SU-DHL-6 (cell line): Measurements from ENCODE around the gene GNG11.

Experiments
- H2AFZ ChIP-seq: fragments of 200-600 bp; sonication (generic); 2 replicates; pipeline ENCODE4 v1.6.1; 2014; ENCODE audit warnings: low read depth, mild to moderate bottlenecking, moderate library complexity, mixed read lengths, antibody characterized with exemption, low read length; ENCODE audit not compliant: severe bottlenecking
- H3F3A ChIP-seq: fragments of 200-600 bp; shearing (Covaris generic); 2 replicates; pipeline ENCODE4 v1.6.0; 2016; ENCODE audit warnings: antibody characterized with exemption, mild to moderate bottlenecking; ENCODE audit not compliant: insufficient read depth
- H3K27ac ChIP-seq: fragments of 200-600 bp; sonication (generic); 2 replicates; pipeline ENCODE4 v1.5.1; 2016; ENCODE audit warnings: low read depth, mild to moderate bottlenecking, low read length, moderate library complexity, mixed read lengths
- H3K27me3 ChIP-seq: fragments of 200-600 bp; sonication (generic), shearing (Covaris generic); 2 replicates; pipeline ENCODE4 v1.6.0; 2014; ENCODE audit warnings: mild to moderate bottlenecking, low read length
- H3K36me3 ChIP-seq: fragments of 200-600 bp; sonication (generic); 2 replicates; pipeline ENCODE4 v1.6.1; 2014; ENCODE audit warnings: mild to moderate bottlenecking, low read length, mixed read lengths
- H3K4me2 ChIP-seq: fragments of 300-600, 200-600 bp; shearing (Covaris generic), sonication (generic); 2 replicates; pipeline ENCODE4 v1.6.0; 2014; ENCODE audit warnings: low read length, low read depth, mild to moderate bottlenecking; ENCODE audit not compliant: poor library complexity, severe bottlenecking
- H3K4me3 ChIP-seq: fragments of 200-600 bp; sonication (generic); 2 replicates; pipeline ENCODE4 v1.5.1; 2014; ENCODE audit warnings: antibody characterized with exemption, low read length, mild to moderate bottlenecking, mixed read lengths; ENCODE audit not compliant: insufficient read depth, poor library complexity, severe bottlenecking
- H3K79me2 ChIP-seq: fragments of 200-600 bp; sonication (generic); 2 replicates; pipeline ENCODE4 v1.6.1; 2014; ENCODE audit warnings: mild to moderate bottlenecking, low read length, moderate library complexity; ENCODE audit not compliant: insufficient read depth
- H3K9ac ChIP-seq: fragments of 200-600 bp; sonication (generic); 2 replicates; pipeline ENCODE4 v1.7.0; 2014; ENCODE audit warnings: mild to moderate bottlenecking, low read length
- H3K9me2 ChIP-seq: fragments of 200-600 bp; sonication (generic); replicated peaks from 2 replicates; pipeline ENCODE4 v1.6.1; 2014; ENCODE audit warnings: low read length; ENCODE audit not compliant: insufficient read depth
- H3K9me3 ChIP-seq: fragments of 200-600 bp; sonication (generic); 2 replicates; pipeline ENCODE4 v1.6.1; 2014; ENCODE audit warnings: low read length, mixed read lengths; ENCODE audit not compliant: insufficient read depth
- H4K20me1 ChIP-seq: fragments of 200-600 bp; sonication (generic); 2 replicates; pipeline ENCODE4 v1.6.1; 2014; ENCODE audit warnings: low read depth, mild to moderate bottlenecking, antibody characterized with exemption, low read length, moderate library complexity, mixed read lengths
- CTCF ChIP-seq: fragments of 200-600 bp; sonication (generic); IDR thresholded peaks from one replicate; pipeline ENCODE4 v1.5.1; 2017; ENCODE audit warnings: antibody characterized with exemption, mild to moderate bottlenecking, low read length, moderate library complexity; ENCODE audit not compliant: insufficient read depth, poor library complexity, severe bottlenecking
- EZH2phosphoT487 ChIP-seq: fragments of 200-600 bp; sonication (generic), shearing (Covaris generic); conservative IDR thresholded peaks from 2 replicates; pipeline ENCODE4 v1.6.1; 2018; ENCODE audit warnings: mild to moderate bottlenecking, antibody characterized with exemption, low read length, moderate library complexity, mixed read lengths

Gene GNG11

DNA sequence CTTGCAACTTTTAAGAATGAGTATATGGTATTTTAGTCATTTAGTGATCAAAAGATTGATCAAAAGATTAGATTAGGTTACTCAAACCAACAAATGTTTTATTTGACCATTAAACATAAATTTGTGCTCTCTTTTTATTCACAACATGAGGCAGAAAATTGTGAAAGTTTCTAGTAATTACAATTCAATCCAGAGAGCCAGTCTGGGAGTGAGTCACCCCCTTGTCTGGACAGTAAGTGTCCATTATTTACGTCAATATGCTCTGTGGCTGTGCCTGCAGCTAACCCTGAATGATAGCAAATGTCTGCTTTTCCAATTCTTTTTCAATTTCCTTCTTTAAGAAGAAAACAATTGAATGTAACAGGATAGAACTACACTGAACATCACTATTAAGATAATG, 27.9 kb downstream of the GNG11 start:
- no peak overlapping the region for H2AFZ ChIP-seq
- H3K27me3 ChIP-seq = no peaks in the 10 kb centered on the region
- H3K79me2 ChIP-seq = no peaks in the 10 kb centered on the region
- no peaks in the 10 kb centered on the region for H3K36me3 ChIP-seq
- H3K9me3 ChIP-seq = no peaks in the 10 kb centered on the region
- TF ChIP-seq EZH2phosphoT487 (no peak), CTCF (no peak)
- H3K4me2 ChIP-seq = no peak overlapping the region
- no peak overlapping the region for H3K9ac ChIP-seq
- H3K4me3 ChIP-seq = no peak overlapping the region
- H3K27ac ChIP-seq = no peak overlapping the region
- no peaks in the 10 kb centered on the region for H3F3A ChIP-seq
- H4K20me1 ChIP-seq = no peaks in the 10 kb centered on the region
- H3K9me2 ChIP-seq = no peaks in the 10 kb centered on the region

DNA sequence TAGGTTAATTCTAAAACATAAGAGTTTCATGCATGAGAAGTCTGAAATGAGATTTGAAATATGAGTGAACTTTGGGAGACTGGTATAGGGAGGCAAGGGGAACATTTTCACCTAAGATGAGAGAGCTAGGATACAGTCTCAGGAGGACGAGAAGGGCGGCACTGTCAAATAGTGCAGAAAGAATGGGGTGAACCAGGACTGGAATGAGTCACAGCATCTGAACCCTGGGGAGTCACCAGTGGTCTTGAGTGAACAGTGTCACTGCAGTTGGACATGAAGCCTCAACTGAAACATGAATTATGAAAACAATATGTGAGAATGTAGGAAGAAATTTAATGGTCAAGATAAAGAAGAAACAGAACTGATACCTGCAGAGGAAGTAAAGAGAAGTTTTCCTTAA, 33.8 kb downstream of the GNG11 start:
- Histone ChIP-seq H3K9me2 (no peaks in the 10 kb centered on the region), H3K27me3 (no peaks in the 10 kb centered on the region), H3K27ac (no peak overlapping the region), H2AFZ (no peak overlapping the region), H3K79me2 (no peaks in the 10 kb centered on the region), H3K9ac (no peak overlapping the region), H3K4me3 (no peak overlapping the region), H3F3A (no peaks in the 10 kb centered on the region), H4K20me1 (no peaks in the 10 kb centered on the region), H3K4me2 (no peak overlapping the region), H3K36me3 (no peaks in the 10 kb centered on the region), H3K9me3 (no peaks in the 10 kb centered on the region)
- TF ChIP-seq CTCF = no peak

GRCh38 chr7:93957767-93958166, 36.2 kb downstream of the GNG11 start:
- Histone ChIP-seq H3F3A (no peaks in the 10 kb centered on the region), H4K20me1 (no peaks in the 10 kb centered on the region), H3K9ac (no peak overlapping the region), H3K79me2 (no peaks in the 10 kb centered on the region), H3K27me3 (no peaks in the 10 kb centered on the region), H2AFZ (no peak overlapping the region), H3K4me3 (no peak overlapping the region), H3K4me2 (no peak overlapping the region), H3K9me3 (no peaks in the 10 kb centered on the region), H3K36me3 (no peaks in the 10 kb centered on the region), H3K27ac (no peak overlapping the region), H3K9me2 (no peaks in the 10 kb centered on the region)
- TF ChIP-seq CTCF (no peak), EZH2phosphoT487 (no peak)

- Histone ChIP-seq H3K9ac (no peak overlapping the region), H2AFZ (no peak overlapping the region), H3K4me3 (no peak overlapping the region), H3K9me2 (no peaks in the 10 kb centered on the region), H3K27me3 (no peaks in the 10 kb centered on the region), H4K20me1 (no peaks in the 10 kb centered on the region), H3K9me3 (no peaks in the 10 kb centered on the region), H3K79me2 (no peaks in the 10 kb centered on the region), H3K4me2 (no peak overlapping the region), H3F3A (no peaks in the 10 kb centered on the region), H3K27ac (no peak overlapping the region), H3K36me3 (no peaks in the 10 kb centered on the region)
- TF ChIP-seq CTCF (no peak), EZH2phosphoT487 (no peak)
Measured at GRCh38 chr7:93958216-93958615, 36.7 kb downstream of the GNG11 start.
